Measurements from ENCODE around the gene SF3B3. TPM values are rescaled to one million over a fixed set of nuclear protein-coding genes. Genes with fewer than 3 reads are reported as not detected.
"Not testable (repeated sequence)": the region's sequence is repeated elsewhere in the genome, so short reads cannot be mapped to it uniquely, and the experiment has no call there.

The SF3B3 gene
- total RNA-seq, 1 donor from 2014 or later = 379 TPM

- peaks cover 18% of the 10 kb centered on the region for H3K36me3 Mint-ChIP-seq (ENCODE audit: insufficient read depth)
- H3K9me3 Mint-ChIP-seq (ENCODE audit: low read depth) = no peaks in the 10 kb centered on the region
- no peak for TF ChIP-seq CTCF (IDR thresholded peaks at IDR 0.05; ENCODE audit: unreplicated experiment)
- no peak for DNase-seq (ENCODE audit: low spot score, unreplicated experiment)
- no peaks in the 10 kb centered on the region for H3K27me3 Mint-ChIP-seq
- H3K4me3 Mint-ChIP-seq (ENCODE audit: low read depth) = no peak overlapping the region
- no peaks in the 10 kb centered on the region for H3K4me1 Mint-ChIP-seq (ENCODE audit: low read depth)
- no peak overlapping the region for H3K27ac Mint-ChIP-seq
Observed at GRCh38 chr16:70511833-70512232, 11.8 kb upstream of the SF3B3 start.

- Mint-ChIP-seq H3K27me3 (no peaks in the 10 kb centered on the region), H3K9me3 (ENCODE audit: low read depth) (no peaks in the 10 kb centered on the region), H3K27ac (no peak overlapping the region), H3K4me1 (ENCODE audit: low read depth) (no peaks in the 10 kb centered on the region), H3K4me3 (ENCODE audit: low read depth) (no peak overlapping the region), H3K36me3 (ENCODE audit: insufficient read depth) (peaks cover 18% of the 10 kb centered on the region)
- DNase-seq (ENCODE audit: low spot score, unreplicated experiment) = no peak
- TF ChIP-seq CTCF (IDR thresholded peaks at IDR 0.05; ENCODE audit: unreplicated experiment) = no peak
Observed at GRCh38 chr16:70512456-70512855, 11.2 kb upstream of the SF3B3 start.

- Mint-ChIP-seq H3K9me3 (ENCODE audit: low read depth) (no peaks in the 10 kb centered on the region), H3K4me3 (ENCODE audit: low read depth) (peak overlapping the region; percentile 24), H3K27ac (no peak overlapping the region), H3K4me1 (ENCODE audit: low read depth) (peaks cover 16% of the 10 kb centered on the region), H3K36me3 (ENCODE audit: insufficient read depth) (peaks cover 6% of the 10 kb centered on the region), H3K27me3 (no peaks in the 10 kb centered on the region)
- DNase-seq (ENCODE audit: low spot score, unreplicated experiment) = no peak
- TF ChIP-seq CTCF (IDR thresholded peaks at IDR 0.05; ENCODE audit: unreplicated experiment) = no peak
Observed at GRCh38 chr16:70520612-70521297, 2.9 kb upstream of the SF3B3 start.

- Mint-ChIP-seq H3K27me3 (no peaks in the 10 kb centered on the region), H3K4me3 (ENCODE audit: low read depth) (peak overlapping the region; percentile 96), H3K27ac (peak overlapping the region; percentile 99), H3K9me3 (ENCODE audit: low read depth) (no peaks in the 10 kb centered on the region), H3K4me1 (ENCODE audit: low read depth) (peaks cover 29% of the 10 kb centered on the region), H3K36me3 (ENCODE audit: insufficient read depth) (peaks cover 14% of the 10 kb centered on the region)
- no peak for DNase-seq (ENCODE audit: low spot score, unreplicated experiment)
- TF ChIP-seq CTCF (IDR thresholded peaks at IDR 0.05; ENCODE audit: unreplicated experiment) = no peak
Observed at GRCh38 chr16:70522216-70523075, 1.2 kb upstream of the SF3B3 start.

- Mint-ChIP-seq H3K36me3 (ENCODE audit: insufficient read depth) (peaks cover 12% of the 10 kb centered on the region), H3K27me3 (no peaks in the 10 kb centered on the region)
- TF ChIP-seq CTCF (IDR thresholded peaks at IDR 0.05; ENCODE audit: unreplicated experiment) = no peak
Observed at GRCh38 chr16:70523076-70523742, 407 bp upstream of the SF3B3 start, which contains the start of gene COG4. TSS of gene COG4 (minus strand) at chr16:70523554. CDS start at chr16:70523543, 11 bp downstream.

GRCh38 chr16:70524399-70524825, 796 bp downstream of the SF3B3 start:
- not testable (repeated sequence) for H3K9me3 Mint-ChIP-seq (ENCODE audit: low read depth)
- H3K4me1 Mint-ChIP-seq (ENCODE audit: low read depth) = peaks cover 29% of the 10 kb centered on the region

More at GRCh38 chr16:70523076-70523742, 407 bp upstream of the SF3B3 start, which contains the start of gene COG4:
- peak within 1 kb of the TSS; percentile 99 for H3K27ac Mint-ChIP-seq
- DNase-seq (ENCODE audit: low spot score, unreplicated experiment) = peak; percentile 75
- no peaks in the 10 kb centered on the region for H3K9me3 Mint-ChIP-seq (ENCODE audit: low read depth)
- peak within 1 kb of the TSS; percentile 96 for H3K4me3 Mint-ChIP-seq (ENCODE audit: low read depth)
- peaks cover 29% of the 10 kb centered on the region for H3K4me1 Mint-ChIP-seq (ENCODE audit: low read depth)

More at GRCh38 chr16:70524399-70524825, 796 bp downstream of the SF3B3 start:
- not testable (repeated sequence) for H3K27me3 Mint-ChIP-seq; DNase-seq (ENCODE audit: low spot score, unreplicated experiment)
- H3K36me3 Mint-ChIP-seq (ENCODE audit: insufficient read depth) = peaks cover 20% of the 10 kb centered on the region
- H3K27ac Mint-ChIP-seq = peak overlapping the region; percentile 99
- H3K4me3 Mint-ChIP-seq (ENCODE audit: low read depth) = peak overlapping the region; percentile 96

Data from progenitor cell of endocrine pancreas (in vitro differentiated cells).